ENCODE data around the gene POLR1C.

- TF ChIP-seq CTCF (conservative IDR thresholded peaks at IDR 0.05; ENCODE audit: low read length) = no peak
- no peak for TF ChIP-seq EZH2phosphoT487 (IDR thresholded peaks at IDR 0.05; ENCODE audit: borderline replicate concordance)
These were observed at the start of gene POLR1C, which contains the start of gene YIPF3 for GRCh38 chr6:43516697-43517504.
